ENCODE data around the gene PBXIP1.

PBXIP1 gene

DNA sequence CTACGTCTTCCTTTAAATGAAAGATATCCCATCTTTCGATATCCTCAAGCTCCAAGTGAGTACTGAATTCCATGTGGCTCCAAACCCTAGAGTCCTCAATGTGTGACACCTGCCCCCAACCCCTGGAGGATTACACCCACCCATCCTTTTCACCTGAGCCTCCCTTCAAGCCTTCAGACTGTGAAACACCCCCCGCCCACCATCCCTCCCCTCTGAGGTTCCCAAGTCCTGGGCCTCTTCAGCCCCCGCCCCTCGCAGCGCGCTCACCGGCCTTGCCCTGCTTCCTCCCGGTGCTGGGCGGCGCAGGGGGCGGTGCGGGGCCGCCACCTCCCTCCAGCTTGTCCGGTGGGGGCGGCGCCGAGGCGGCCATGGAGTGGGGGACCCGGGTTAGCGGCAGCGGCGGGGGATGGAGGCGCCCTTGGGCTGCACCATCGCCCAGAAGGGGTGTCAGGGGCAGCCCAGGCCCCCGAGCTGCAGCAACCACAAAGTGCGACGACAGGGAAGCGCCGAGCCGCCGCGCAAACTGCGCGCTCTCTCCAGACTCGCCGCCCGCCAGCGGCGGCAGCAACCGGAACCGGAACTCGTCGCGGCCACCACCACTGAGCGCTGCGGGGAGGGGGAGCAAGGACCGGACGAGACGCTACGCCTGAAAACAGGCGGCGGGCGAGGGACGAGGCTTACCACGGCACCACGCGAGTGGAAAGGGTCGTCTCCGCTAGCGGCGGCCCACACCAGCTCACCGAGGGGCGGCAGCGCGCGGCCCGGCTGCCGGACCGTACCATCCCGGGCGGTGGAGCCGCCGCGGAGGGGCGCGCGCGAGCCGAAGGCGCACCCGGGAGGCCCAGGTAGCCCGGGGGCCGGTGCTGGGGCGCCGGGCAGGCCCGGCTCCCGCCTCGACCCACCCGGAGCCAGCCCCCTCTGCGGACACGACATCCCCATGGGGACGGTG is 5.6 kb upstream of the PBXIP1 start, which contains the start of gene PYGO2:
Gene PYGO2 (minus strand): TSS at position 576 of the 949 bp plus-strand sequence. CDS start 206 bp downstream, at position 370.
- Histone ChIP-seq H3K9me3 (no peaks in the 10 kb centered on the region), H3K36me3 (replicated peaks) (peaks cover 51% of the 10 kb centered on the region), H3K27me3 (ENCODE audit: low read depth) (no peaks in the 10 kb centered on the region), H3K4me3 (peak within 1 kb of the TSS; percentile 96), H3K4me1 (peaks cover 8% of the 10 kb centered on the region)
- DNase-seq (ENCODE audit: low spot score in 2 of 2): peak; percentile 72 to 87
- in situ Hi-C loops (cut with MboI; ENCODE audit: low sequenced_read_pairs): loop anchor here (5.0 kb wide), 1 partner anchor 91 kb away; the partner anchor contains the start of gene ADAM15

DNA sequence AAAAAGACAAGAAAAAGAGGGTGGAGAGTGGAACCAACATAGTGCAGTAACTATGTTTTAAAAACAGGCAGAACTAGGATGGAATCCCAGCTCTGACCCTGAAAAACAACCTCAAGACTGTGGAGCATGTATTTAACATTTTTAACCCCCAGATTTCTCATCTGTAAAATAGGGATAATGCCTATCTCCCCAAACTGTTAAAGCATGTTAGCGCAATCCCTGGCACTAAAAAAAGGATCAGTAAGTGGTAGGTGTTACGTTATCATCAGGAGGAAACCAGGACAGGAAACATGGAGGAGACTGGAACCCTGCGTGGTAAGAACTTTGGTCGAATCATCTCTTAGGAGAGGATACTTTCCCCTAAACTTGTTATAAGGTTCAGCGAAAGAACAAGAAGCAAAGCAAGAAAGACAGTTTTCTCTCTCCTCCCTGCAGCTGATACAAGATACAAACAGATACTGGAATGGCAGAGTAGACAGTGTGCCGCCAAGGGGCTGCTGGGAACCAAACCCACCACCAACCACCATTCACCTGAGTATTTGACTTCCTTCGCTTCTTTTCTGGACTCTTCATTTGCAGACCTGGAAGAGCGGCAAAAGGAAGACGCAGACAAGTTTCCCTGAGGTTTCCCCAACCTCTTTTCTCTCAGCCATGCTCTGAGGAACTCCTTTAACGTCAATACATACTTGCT is 4.7 kb upstream of the PBXIP1 start:
- peak overlapping the region; percentile 96 for H3K4me3 ChIP-seq
- peaks cover 43% of the 10 kb centered on the region for H3K36me3 ChIP-seq (replicated peaks)
- peaks cover 14% of the 10 kb centered on the region for H3K4me1 ChIP-seq
- H3K27me3 ChIP-seq (ENCODE audit: low read depth): no peaks in the 10 kb centered on the region
- in situ Hi-C loops (cut with MboI; ENCODE audit: low sequenced_read_pairs): loop anchor here (5.0 kb wide), 1 partner anchor 92 kb away; the partner anchor contains the start of gene ADAM15
- no peak for DNase-seq (ENCODE audit: low spot score in 2 of 2)
- H3K9me3 ChIP-seq: no peaks in the 10 kb centered on the region

DNA sequence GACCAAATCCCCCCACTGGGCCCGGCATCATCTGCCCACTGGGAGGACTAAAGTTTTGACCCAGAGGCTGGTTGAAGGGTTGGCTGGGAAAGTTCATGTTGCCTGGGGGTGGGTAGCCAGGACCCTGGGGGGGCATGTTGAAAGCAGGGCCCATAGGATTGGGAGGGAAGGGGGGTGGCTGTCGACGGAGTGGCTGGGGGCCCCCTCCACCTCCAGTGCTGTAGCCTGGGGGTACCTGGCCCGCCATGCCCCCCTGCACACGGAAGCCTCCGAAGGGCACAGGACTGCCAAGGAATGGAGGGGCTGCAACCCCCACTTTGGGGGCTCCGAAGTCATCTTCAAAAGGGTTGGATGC is 3.5 kb upstream of the PBXIP1 start:
- H3K4me1 ChIP-seq: peaks cover 24% of the 10 kb centered on the region
- peaks cover 31% of the 10 kb centered on the region for H3K36me3 ChIP-seq (replicated peaks)
- in situ Hi-C loops (cut with MboI; ENCODE audit: low sequenced_read_pairs): no loop called here
- no peak overlapping the region for H3K4me3 ChIP-seq
- no peak for DNase-seq (ENCODE audit: low spot score in 2 of 2)
- no peaks in the 10 kb centered on the region for H3K27me3 ChIP-seq (ENCODE audit: low read depth)
- no peaks in the 10 kb centered on the region for H3K9me3 ChIP-seq

DNA sequence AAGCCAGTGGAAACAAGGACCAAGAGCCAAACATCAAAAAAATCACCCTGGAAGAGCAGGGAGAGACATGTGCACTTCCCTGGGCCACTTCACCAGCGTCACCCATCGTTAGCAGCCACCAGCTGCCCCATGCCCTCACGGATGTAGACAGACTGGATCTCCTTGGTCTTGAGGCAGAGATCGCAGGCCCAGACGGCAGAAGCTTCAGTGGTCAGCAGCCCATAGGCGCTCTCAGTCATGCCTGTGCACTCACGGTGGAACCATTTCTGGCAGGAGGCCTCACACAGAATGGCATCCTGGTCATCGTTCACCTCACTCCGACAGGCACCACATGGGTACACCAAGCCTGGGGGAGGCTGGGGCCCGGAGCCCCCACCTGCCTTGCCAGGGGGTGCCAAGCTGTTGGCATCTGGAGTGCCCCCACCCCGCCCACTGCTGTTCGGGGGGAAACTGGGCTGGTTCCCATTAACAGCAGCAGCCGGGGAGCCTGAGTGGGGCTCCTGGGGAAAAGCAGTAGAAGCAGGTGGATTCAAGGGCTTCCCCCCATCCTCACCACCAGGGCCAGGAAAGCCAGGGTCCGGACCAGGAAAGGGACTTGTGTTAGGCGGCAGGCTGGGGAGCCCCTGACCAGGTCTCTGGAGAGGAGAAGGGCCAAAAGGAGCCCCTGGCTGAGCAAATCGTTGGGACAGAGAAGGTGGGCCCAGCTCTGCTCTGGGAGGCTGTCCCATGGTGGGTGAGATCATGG is 3.0 kb upstream of the PBXIP1 start:
- no peaks in the 10 kb centered on the region for H3K27me3 ChIP-seq (ENCODE audit: low read depth)
- peaks cover 29% of the 10 kb centered on the region for H3K36me3 ChIP-seq (replicated peaks)
- H3K4me3 ChIP-seq: no peak overlapping the region
- H3K4me1 ChIP-seq: peaks cover 25% of the 10 kb centered on the region
- H3K9me3 ChIP-seq: no peaks in the 10 kb centered on the region
- in situ Hi-C loops (cut with MboI; ENCODE audit: low sequenced_read_pairs): no loop called here
- no peak for DNase-seq (ENCODE audit: low spot score in 2 of 2)

DNA sequence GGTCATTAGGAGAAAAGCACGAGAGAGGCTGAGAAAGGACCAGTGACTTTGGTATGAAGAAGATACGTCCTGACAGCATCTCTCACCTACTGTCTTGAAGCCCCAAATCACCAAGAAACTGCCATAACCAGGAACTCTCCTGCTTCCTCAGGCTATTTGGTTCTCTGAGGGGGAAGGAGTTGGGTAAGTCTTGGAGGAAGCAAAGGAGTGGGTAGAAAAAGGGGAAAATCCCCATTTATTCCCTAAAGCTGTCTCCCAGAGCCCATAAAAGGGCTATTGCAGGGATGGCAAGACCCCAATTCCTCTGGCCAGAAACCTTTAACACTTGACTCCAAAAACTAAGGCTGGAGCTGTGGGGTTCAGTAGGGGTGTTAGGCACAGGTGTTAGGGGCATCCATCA is 2.1 kb upstream of the PBXIP1 start:
- H3K9me3 ChIP-seq: no peaks in the 10 kb centered on the region
- in situ Hi-C loops (cut with MboI; ENCODE audit: low sequenced_read_pairs): no loop called here

DNA sequence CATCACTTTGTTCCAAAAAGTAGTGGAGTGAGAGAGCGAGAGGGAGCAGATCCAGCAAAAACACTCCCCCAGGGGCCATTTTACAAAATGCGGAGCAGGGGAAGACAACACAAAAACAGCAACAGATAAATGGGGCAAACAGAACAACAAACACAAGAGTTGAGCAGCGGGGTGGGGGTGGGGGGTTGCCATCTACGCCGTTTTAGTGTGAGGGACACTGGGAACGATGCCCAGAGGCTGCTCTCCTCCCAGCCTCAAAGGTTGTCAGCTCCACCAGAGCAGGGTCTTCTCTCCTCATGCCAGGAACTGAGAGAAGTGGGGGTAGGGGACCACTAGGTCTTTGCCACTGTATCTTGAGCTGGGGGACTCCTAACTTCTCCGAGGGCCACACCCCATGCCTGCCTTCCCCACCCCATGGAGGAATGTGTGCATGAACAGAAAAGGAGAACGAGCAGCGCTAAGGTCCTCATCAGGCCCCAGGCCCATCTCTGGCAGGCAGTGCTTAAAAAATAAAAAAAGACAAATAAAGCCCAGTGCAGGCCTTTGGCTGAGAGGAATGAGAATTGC is 1.3 kb upstream of the PBXIP1 start:
- no peak overlapping the region for H3K4me3 ChIP-seq
- no peaks in the 10 kb centered on the region for H3K27me3 ChIP-seq (ENCODE audit: low read depth)
- peaks cover 19% of the 10 kb centered on the region for H3K36me3 ChIP-seq (replicated peaks)
- H3K9me3 ChIP-seq: no peaks in the 10 kb centered on the region
- in situ Hi-C loops (cut with MboI; ENCODE audit: low sequenced_read_pairs): no loop called here
- no peak for DNase-seq (ENCODE audit: low spot score in 2 of 2)
- peaks cover 25% of the 10 kb centered on the region for H3K4me1 ChIP-seq

More for the DNA sequence above, 2.1 kb upstream of the PBXIP1 start:
- Histone ChIP-seq H3K36me3 (replicated peaks) (peaks cover 21% of the 10 kb centered on the region), H3K27me3 (ENCODE audit: low read depth) (no peaks in the 10 kb centered on the region), H3K4me1 (peaks cover 25% of the 10 kb centered on the region), H3K4me3 (no peak overlapping the region)
- DNase-seq (ENCODE audit: low spot score in 2 of 2): no peak

DNA sequence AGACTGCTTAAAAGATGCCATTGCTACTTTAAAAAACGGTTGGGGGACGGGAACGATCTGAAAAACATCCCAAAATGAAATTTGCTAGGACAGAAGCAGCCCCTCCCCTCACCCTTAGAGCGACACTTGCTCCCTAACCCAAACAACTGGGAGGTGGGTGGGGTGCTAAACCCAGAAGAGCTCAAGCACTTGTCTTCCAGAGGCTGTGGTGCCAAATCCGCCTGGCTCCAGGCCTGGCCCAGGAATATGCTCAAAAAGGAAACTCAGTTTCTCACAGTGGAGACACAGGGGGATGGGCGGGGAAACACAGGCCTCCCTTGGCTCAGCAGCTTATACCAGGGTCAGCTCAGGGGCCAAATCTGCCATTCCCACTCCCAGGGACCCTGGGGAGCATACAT is 644 bp upstream of the PBXIP1 start:
- Histone ChIP-seq H3K4me3 (peak overlapping the region; percentile 36), H3K9me3 (no peaks in the 10 kb centered on the region), H3K36me3 (replicated peaks) (peaks cover 19% of the 10 kb centered on the region), H3K27me3 (ENCODE audit: low read depth) (no peaks in the 10 kb centered on the region), H3K4me1 (peaks cover 25% of the 10 kb centered on the region)
- in situ Hi-C loops (cut with MboI; ENCODE audit: low sequenced_read_pairs): no loop called here
- no peak for DNase-seq (ENCODE audit: low spot score in 2 of 2)

DNA sequence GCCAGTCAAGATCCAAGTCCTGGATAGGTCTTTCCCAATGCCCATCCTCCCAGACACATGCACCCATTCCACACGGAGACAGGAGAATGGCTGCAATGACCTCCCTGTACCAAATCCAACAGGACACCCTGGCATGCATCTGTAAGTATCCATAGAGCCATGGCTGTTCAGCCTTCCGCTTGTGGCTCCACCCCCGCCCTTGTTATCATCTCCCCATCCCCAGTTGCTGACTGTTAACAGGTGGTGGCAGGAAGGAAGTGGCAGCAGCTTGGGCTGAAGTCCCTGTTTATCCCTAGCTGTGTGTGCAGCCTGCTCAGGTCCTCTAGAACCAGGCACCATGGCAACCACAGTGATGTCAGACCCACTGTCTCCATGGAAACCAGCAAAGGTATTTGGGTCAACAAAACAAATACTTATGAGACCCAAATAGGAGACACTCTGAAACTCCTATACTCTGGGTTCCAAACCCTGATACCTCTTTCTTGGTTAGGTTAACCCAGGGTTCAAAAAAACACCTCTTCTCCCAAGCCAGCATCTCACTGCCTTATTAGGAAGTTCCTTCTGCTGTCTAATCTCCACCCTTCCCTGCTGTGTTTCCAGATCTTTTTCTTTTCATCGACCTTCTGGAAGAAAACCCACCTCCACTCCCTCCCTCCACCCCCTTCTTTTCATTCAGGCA is 721 bp downstream of the PBXIP1 start:
- Histone ChIP-seq H3K36me3 (replicated peaks) (peaks cover 19% of the 10 kb centered on the region), H3K9me3 (no peaks in the 10 kb centered on the region), H3K4me3 (peak overlapping the region; percentile 36), H3K27me3 (ENCODE audit: low read depth) (no peaks in the 10 kb centered on the region), H3K4me1 (peaks cover 19% of the 10 kb centered on the region)
- in situ Hi-C loops (cut with MboI; ENCODE audit: low sequenced_read_pairs): no loop called here
- DNase-seq (ENCODE audit: low spot score in 2 of 2): peak; percentile 45 to 62

DNA sequence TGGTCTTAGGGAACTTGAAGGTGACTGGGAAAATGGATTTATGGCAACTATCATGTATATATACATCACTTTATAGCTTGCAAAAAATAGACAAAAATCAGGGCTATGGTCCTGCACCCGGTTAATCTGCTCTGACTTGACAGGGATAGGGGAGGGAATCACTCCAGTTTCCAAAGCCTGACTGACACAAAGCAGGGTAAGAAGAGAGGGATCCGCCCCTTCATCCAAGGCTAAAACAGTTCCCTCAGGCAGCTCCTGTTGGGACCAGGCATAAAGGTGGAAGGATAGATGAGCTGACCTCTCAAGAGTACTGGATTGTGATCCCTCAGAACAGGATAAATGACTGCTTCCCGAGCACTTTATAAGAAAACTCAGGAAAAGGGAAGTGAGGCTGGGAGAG is 1.4 kb downstream of the PBXIP1 start:
- H3K36me3 ChIP-seq (replicated peaks): peaks cover 15% of the 10 kb centered on the region
- H3K4me3 ChIP-seq: no peak overlapping the region
- no peaks in the 10 kb centered on the region for H3K27me3 ChIP-seq (ENCODE audit: low read depth)
- peaks cover 19% of the 10 kb centered on the region for H3K4me1 ChIP-seq
- H3K9me3 ChIP-seq: no peaks in the 10 kb centered on the region
- in situ Hi-C loops (cut with MboI; ENCODE audit: low sequenced_read_pairs): no loop called here
- DNase-seq (ENCODE audit: low spot score in 2 of 2): no peak

DNA sequence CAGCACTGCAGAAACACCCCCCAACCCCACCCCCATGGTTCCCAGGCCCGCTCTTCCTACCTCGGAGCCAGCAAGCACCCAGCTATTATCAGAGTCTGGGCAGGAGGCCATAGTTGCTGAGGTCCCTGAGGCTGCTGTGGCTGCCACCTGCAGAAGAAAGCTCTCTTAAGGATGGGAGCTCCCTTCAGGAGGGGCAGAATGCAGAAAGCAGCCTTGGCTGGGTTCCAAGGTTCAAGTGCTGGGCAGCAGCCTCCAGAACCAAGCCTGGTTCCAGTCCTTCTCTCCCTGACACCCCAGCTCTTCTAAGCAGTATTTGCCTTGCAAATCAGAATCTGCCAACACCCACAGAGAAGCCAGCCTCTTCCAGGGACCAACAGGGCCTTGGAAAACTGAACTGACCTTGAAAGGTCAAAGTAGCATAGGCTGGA is 2.3 kb downstream of the PBXIP1 start:
- in situ Hi-C loops (cut with MboI; ENCODE audit: low sequenced_read_pairs): no loop called here
- Histone ChIP-seq H3K27me3 (ENCODE audit: low read depth) (no peaks in the 10 kb centered on the region), H3K4me3 (no peak overlapping the region), H3K4me1 (peaks cover 19% of the 10 kb centered on the region), H3K9me3 (no peaks in the 10 kb centered on the region), H3K36me3 (replicated peaks) (peaks cover 6% of the 10 kb centered on the region)
- DNase-seq (ENCODE audit: low spot score in 2 of 2): no peak

DNA sequence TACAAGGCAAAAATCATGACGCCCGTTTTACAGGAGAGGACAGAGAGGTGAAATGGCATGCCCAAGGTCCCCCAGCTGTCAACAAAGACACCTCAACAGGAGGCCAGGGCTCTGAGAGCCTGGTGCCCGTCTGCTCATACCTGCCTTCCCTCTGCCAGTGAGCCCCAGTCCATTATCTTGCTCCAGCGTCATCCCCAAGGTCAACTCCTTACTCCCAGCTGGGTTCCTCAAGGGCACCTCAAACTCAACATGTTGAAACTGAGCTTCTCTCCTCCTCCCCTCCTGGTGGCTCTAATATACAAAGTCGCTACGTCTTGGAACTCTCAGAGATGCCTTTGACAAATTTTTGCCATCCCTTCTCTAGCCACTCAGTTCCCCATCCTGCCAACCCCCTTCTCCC is 3.2 kb downstream of the PBXIP1 start:
- no peak overlapping the region for H3K4me3 ChIP-seq
- no peaks in the 10 kb centered on the region for H3K9me3 ChIP-seq
- peaks cover 19% of the 10 kb centered on the region for H3K4me1 ChIP-seq
- no peaks in the 10 kb centered on the region for H3K36me3 ChIP-seq (replicated peaks)
- no peak for DNase-seq (ENCODE audit: low spot score in 2 of 2)
- in situ Hi-C loops (cut with MboI; ENCODE audit: low sequenced_read_pairs): no loop called here
- no peaks in the 10 kb centered on the region for H3K27me3 ChIP-seq (ENCODE audit: low read depth)

DNA sequence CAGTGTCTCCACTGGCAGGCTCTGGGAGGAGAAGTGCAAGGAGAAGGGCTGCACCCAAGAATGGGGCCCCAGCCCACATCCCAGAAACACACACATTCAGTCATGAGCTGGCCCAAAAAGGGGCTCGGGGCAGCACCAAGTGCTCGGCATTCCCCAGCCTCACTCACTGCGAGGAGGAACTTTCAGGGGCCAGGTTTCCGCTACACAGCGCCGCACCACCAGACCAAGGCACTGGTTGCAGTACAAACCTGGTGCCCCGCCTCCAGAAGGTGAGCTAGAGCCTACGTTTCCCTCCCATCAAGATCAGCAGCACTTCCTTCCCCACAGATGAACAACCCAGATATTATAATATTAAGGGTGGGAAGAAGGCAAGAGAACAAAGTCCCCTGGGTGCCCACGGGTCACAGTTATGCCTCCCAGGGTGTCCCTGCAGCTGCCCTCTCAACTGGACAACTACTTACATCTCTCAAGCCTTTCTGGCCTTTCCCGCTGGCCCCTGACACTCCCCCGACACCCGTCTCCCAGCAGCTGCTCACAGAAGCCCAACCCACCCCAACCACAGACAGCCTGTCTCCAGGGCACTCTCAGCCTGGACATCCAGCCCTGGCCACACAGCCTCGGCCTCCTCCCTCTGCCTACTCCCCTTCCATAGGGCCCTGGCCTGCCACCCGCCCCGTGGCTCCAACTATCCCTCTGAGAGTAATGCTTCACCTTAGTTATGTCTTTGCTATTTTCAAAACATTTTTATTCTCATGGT is 3.8 kb downstream of the PBXIP1 start:
- DNase-seq (ENCODE audit: low spot score in 2 of 2): no peak
- Histone ChIP-seq H3K9me3 (no peaks in the 10 kb centered on the region), H3K27me3 (ENCODE audit: low read depth) (no peaks in the 10 kb centered on the region), H3K36me3 (replicated peaks) (no peaks in the 10 kb centered on the region), H3K4me3 (no peak overlapping the region), H3K4me1 (peaks cover 19% of the 10 kb centered on the region)
- in situ Hi-C loops (cut with MboI; ENCODE audit: low sequenced_read_pairs): no loop called here
